OCI-LY3 (cell line): ENCODE measurements around the gene PAXIP1.

ENCODE experiments used
- H2AFZ ChIP-seq: fragments of 200-600, 300-600 bp; shearing (Covaris generic); 2 replicates; pipeline ENCODE4 v1.6.0; 2014; ENCODE audit warnings: antibody characterized with exemption, low read depth, low read length
- H3K27ac ChIP-seq: fragments of 200-600, 300-600 bp; sonication (generic); 2 replicates; pipeline ENCODE4 v1.5.1; 2014; ENCODE audit warnings: mild to moderate bottlenecking, low read length, moderate library complexity, mixed read lengths
- H3K27me3 ChIP-seq: fragments of 200-600, 300-600 bp; sonication (generic); 2 replicates; pipeline ENCODE4 v1.6.1; 2014; ENCODE audit warnings: low read depth, low read length, mixed read lengths
- H3K36me3 ChIP-seq: fragments of 200-600, 300-600 bp; sonication (generic); replicated peaks from 2 replicates; pipeline ENCODE3; 2014; ENCODE audit warnings: low read depth, low read length, mixed read lengths
- H3K4me1 ChIP-seq: fragments of 300-600, 200-600 bp; sonication (generic); 2 replicates; pipeline ENCODE4 v1.6.1; 2014; ENCODE audit warnings: low read length, mixed read lengths
- H3K4me2 ChIP-seq: fragments of 200-600, 300-600 bp; sonication (generic); 2 replicates; pipeline ENCODE4 v1.6.1; 2014; ENCODE audit warnings: low read length, mixed read lengths
- H3K4me3 ChIP-seq: fragments of 300-600, 200-600 bp; sonication (generic); 2 replicates; pipeline ENCODE4 v1.5.1; 2014; ENCODE audit warnings: antibody characterized with exemption, mild to moderate bottlenecking, low read length, moderate library complexity
- H3K79me2 ChIP-seq: fragments of 300-600, 200-600 bp; shearing (Covaris generic); 2 replicates; pipeline ENCODE4 v1.6.1; 2014; ENCODE audit warnings: mild to moderate bottlenecking, low read length, mixed read lengths
- H3K9ac ChIP-seq: fragments of 300-600, 200-600 bp; shearing (Covaris generic); 2 replicates; pipeline ENCODE4 v1.6.0; 2014; ENCODE audit warnings: mild to moderate bottlenecking, low read length, moderate library complexity
- H3K9me3 ChIP-seq: fragments of 200-600, 300-600 bp; shearing (Covaris generic); 2 replicates; pipeline ENCODE4 v1.6.1; 2014; ENCODE audit warnings: low read length, mixed read lengths; ENCODE audit not compliant: insufficient read depth
- H4K20me1 ChIP-seq: fragments of 200-600, 300-600 bp; sonication (generic); 2 replicates; pipeline ENCODE4 v1.6.1; 2016; ENCODE audit warnings: low read length, mixed read lengths; ENCODE audit not compliant: insufficient read depth
- CTCF ChIP-seq: fragments of 200-600, 300-600 bp; sonication (generic); IDR thresholded peaks from 2 replicates; pipeline ENCODE4 v1.5.1; 2014; ENCODE audit warnings: antibody characterized with exemption, low read length, low read depth
- EZH2phosphoT487 ChIP-seq: fragments of 200-600 bp; shearing (Covaris generic); IDR thresholded peaks from 2 replicates; pipeline ENCODE4 v1.6.1; 2018; ENCODE audit warnings: antibody characterized with exemption, mixed run types, low read depth

The PAXIP1 gene

GRCh38 chr7:154896076-154896475 lies 106.8 kb downstream of the PAXIP1 start:
- no peaks in the 10 kb centered on the region for H3K36me3 ChIP-seq
- H3K4me2 ChIP-seq, result no peak overlapping the region
- no peak overlapping the region for H2AFZ ChIP-seq
- H3K4me3 ChIP-seq, result no peak overlapping the region
- H3K27ac ChIP-seq, result no peak overlapping the region
- H3K4me1 ChIP-seq, result no peaks in the 10 kb centered on the region
- H3K9ac ChIP-seq, result no peak overlapping the region
- TF ChIP-seq CTCF, result no peak
- no peak for TF ChIP-seq EZH2phosphoT487
- no peaks in the 10 kb centered on the region for H4K20me1 ChIP-seq
- no peaks in the 10 kb centered on the region for H3K79me2 ChIP-seq
- no peaks in the 10 kb centered on the region for H3K9me3 ChIP-seq
- no peaks in the 10 kb centered on the region for H3K27me3 ChIP-seq
